ENCODE results near the gene SDK1. TPM values are rescaled to one million over a fixed set of nuclear protein-coding genes. Genes with fewer than 3 reads are reported as not detected.

Gene SDK1
- polyA plus RNA-seq, 4 donors, result 0.27 to 5.0 (median 2.1) TPM; not detected in 1

- H3K27me3 ChIP-seq (ENCODE audit: control insufficient read depth in 3 of 3, insufficient read depth in 3 of 3, low read length in 3 of 3), result no peaks in the 10 kb centered on the region
- DNase-seq (no peak), FAIRE-seq (no peak)
- 54 to 67% (median 64%) methylated on average over 4 of the region's 4 CpGs for WGBS, 3 donors
- H3K4me3 ChIP-seq (ENCODE audit: low read depth in 1 of 3, low read length in 3 of 3), result no peak overlapping the region
- H3K4me1 ChIP-seq (ENCODE audit: control insufficient read depth in 3 of 3, insufficient read depth in 2 of 3, low read depth in 1 of 3, low read length in 2 of 3), result no peaks in the 10 kb centered on the region
- H3K36me3 ChIP-seq (ENCODE audit: control insufficient read depth in 3 of 3, insufficient read depth in 2 of 3, low read depth in 1 of 3, low read length in 3 of 3), result no peaks in the 10 kb centered on the region
- no peak overlapping the region for H3K27ac ChIP-seq (ENCODE audit: low read depth in 1 of 3, low read length in 2 of 3)
- no peaks in the 10 kb centered on the region for H3K9me3 ChIP-seq (ENCODE audit: control insufficient read depth in 2 of 2, insufficient read depth in 1 of 2, low read depth in 1 of 2, low read length in 1 of 2)
Measured at GRCh38 chr7:3893789-3894153, 592.7 kb downstream of the SDK1 start.

DNA sequence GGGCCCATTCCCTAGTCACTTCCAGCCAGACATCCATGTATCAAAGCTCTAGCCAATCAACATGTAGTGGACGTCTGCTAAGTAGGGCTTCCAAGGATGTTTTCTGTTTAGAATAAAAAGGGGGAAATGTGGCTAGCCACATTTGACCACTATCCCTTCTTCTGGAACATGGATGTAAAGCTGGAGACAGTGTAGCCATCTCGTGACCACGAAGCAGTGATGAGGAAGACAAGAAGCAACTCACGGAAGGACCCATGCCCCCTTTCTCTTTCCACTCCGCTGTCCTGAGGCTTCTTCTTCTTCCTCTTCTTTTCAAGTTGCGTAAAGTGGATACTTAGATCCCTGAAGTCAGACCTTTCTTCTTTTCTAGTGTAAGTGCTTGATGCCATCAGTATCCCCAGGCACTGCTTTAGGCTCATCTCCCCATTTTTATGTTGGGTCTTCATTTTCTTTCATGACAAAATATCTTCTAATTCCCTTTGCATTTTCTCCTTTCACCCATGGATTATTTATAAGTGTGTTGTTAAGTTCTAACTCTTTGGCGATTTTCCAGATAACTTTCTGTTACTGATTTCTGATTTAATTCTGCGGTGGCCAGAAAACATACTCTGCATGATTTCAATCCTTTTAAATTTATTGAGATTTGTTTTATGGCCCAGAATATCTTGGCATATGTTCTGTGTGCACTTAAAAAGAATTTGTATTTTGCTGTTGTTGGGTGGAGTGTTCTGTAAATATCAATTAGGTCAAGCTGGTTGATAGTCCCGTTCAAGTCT is 594.5 kb downstream of the SDK1 start:
- H3K4me3 ChIP-seq (ENCODE audit: low read depth in 1 of 3, low read length in 3 of 3), result no peak overlapping the region
- H3K27me3 ChIP-seq (ENCODE audit: control insufficient read depth in 3 of 3, insufficient read depth in 3 of 3, low read length in 3 of 3), result no peaks in the 10 kb centered on the region
- WGBS, 3 donors, result 77 to 81% (median 78%) methylated on average over 9 of the region's 9 CpGs
- H3K9me3 ChIP-seq (ENCODE audit: control insufficient read depth in 2 of 2, insufficient read depth in 1 of 2, low read depth in 1 of 2, low read length in 1 of 2), result no peaks in the 10 kb centered on the region
- FAIRE-seq (no peak), DNase-seq (no peak)
- no peaks in the 10 kb centered on the region for H3K4me1 ChIP-seq (ENCODE audit: control insufficient read depth in 3 of 3, insufficient read depth in 2 of 3, low read depth in 1 of 3, low read length in 2 of 3)
- no peak overlapping the region for H3K27ac ChIP-seq (ENCODE audit: low read depth in 1 of 3, low read length in 2 of 3)
- no peaks in the 10 kb centered on the region for H3K36me3 ChIP-seq (ENCODE audit: control insufficient read depth in 3 of 3, insufficient read depth in 2 of 3, low read depth in 1 of 3, low read length in 3 of 3)

DNA sequence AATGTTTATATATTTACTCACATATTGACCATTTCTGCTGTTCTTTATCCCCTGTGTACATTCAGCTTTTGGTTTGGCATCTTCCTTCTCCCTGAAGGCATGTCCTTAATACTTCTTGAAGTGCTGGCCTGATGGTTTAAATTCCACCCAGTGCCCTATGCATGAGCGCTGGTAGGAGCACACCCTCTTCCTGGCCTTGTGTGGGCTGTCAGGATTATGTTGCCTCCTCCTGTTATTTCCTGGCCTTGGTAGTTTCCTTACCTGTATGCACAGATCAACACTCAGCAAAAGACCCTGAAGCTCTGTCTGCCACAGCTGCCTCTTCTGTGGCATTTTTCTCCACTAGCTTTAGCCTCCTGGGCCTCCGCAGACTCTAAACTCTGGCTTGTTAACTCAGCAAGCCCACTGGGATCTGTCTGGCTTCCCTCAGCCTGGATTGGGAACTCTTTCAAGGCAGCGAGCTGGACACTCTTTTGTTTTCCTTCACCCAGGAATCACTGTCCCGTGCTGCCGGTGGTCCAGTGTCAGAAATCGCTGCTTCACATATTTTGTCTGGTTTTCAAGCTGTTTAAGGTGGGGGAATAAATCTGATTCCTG is 595.2 kb downstream of the SDK1 start:
- H3K27me3 ChIP-seq (ENCODE audit: control insufficient read depth in 3 of 3, insufficient read depth in 3 of 3, low read length in 3 of 3), result no peaks in the 10 kb centered on the region
- no peaks in the 10 kb centered on the region for H3K36me3 ChIP-seq (ENCODE audit: control insufficient read depth in 3 of 3, insufficient read depth in 2 of 3, low read depth in 1 of 3, low read length in 3 of 3)
- H3K9me3 ChIP-seq (ENCODE audit: control insufficient read depth in 2 of 2, insufficient read depth in 1 of 2, low read depth in 1 of 2, low read length in 1 of 2), result no peaks in the 10 kb centered on the region
- no peak overlapping the region for H3K4me3 ChIP-seq (ENCODE audit: low read depth in 1 of 3, low read length in 3 of 3)
- WGBS, 3 donors, result 78 to 92% (median 80%) methylated on average over 6 of the region's 6 CpGs
- no peaks in the 10 kb centered on the region for H3K4me1 ChIP-seq (ENCODE audit: control insufficient read depth in 3 of 3, insufficient read depth in 2 of 3, low read depth in 1 of 3, low read length in 2 of 3)
- FAIRE-seq (no peak), DNase-seq (no peak)
- H3K27ac ChIP-seq (ENCODE audit: low read depth in 1 of 3, low read length in 2 of 3), result peak overlapping the region in 1 of 3 donors; percentile 12

GRCh38 chr7:3897430-3898372 is 596.6 kb downstream of the SDK1 start:
- peak; percentile 37 to 59 for DNase-seq
- Histone ChIP-seq H3K27ac (ENCODE audit: low read depth in 1 of 3, low read length in 2 of 3) (no peak overlapping the region), H3K9me3 (ENCODE audit: control insufficient read depth in 2 of 2, insufficient read depth in 1 of 2, low read depth in 1 of 2, low read length in 1 of 2) (no peaks in the 10 kb centered on the region), H3K36me3 (ENCODE audit: control insufficient read depth in 3 of 3, insufficient read depth in 2 of 3, low read depth in 1 of 3, low read length in 3 of 3) (no peaks in the 10 kb centered on the region), H3K4me3 (ENCODE audit: low read depth in 1 of 3, low read length in 3 of 3) (no peak overlapping the region), H3K27me3 (ENCODE audit: control insufficient read depth in 3 of 3, insufficient read depth in 3 of 3, low read length in 3 of 3) (no peaks in the 10 kb centered on the region), H3K4me1 (ENCODE audit: control insufficient read depth in 3 of 3, insufficient read depth in 2 of 3, low read depth in 1 of 3, low read length in 2 of 3) (no peaks in the 10 kb centered on the region)
- WGBS, 3 donors, result 67 to 72% (median 69%) methylated on average over 10 of the region's 10 CpGs
- peak; percentile 91 for FAIRE-seq

DNA sequence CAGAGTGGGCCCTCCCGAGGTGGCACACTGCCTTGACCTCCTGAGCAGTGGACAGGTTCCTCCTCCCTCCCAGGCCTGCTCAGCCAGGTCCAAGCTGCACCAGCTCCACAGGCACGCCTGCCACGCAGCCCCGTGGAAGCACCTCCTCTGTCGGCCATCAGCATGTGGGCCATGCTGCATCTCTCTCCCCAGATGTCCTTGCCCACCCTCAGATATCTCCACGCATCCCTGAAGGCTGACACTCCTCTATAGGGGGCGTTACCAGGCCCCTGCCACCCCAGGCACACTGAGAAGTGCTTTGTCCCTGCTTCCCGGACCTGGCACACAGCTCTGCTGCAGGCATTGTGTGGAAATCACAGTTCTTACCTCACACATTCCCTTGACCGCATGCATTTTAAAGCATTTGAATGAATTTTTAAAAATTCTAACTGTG is 598.5 kb downstream of the SDK1 start:
- no peaks in the 10 kb centered on the region for H3K4me1 ChIP-seq (ENCODE audit: control insufficient read depth in 3 of 3, insufficient read depth in 2 of 3, low read depth in 1 of 3, low read length in 2 of 3)
- no peak for FAIRE-seq
- H3K27ac ChIP-seq (ENCODE audit: low read depth in 1 of 3, low read length in 2 of 3), result no peak overlapping the region
- H3K9me3 ChIP-seq (ENCODE audit: control insufficient read depth in 2 of 2, insufficient read depth in 1 of 2, low read depth in 1 of 2, low read length in 1 of 2), result no peaks in the 10 kb centered on the region
- H3K27me3 ChIP-seq (ENCODE audit: control insufficient read depth in 3 of 3, insufficient read depth in 3 of 3, low read length in 3 of 3), result no peaks in the 10 kb centered on the region
- no peak overlapping the region for H3K4me3 ChIP-seq (ENCODE audit: low read depth in 1 of 3, low read length in 3 of 3)
- WGBS, 3 donors, result 77 to 87% (median 82%) methylated on average over 9 of the region's 9 CpGs
- no peak for DNase-seq
- H3K36me3 ChIP-seq (ENCODE audit: control insufficient read depth in 3 of 3, insufficient read depth in 2 of 3, low read depth in 1 of 3, low read length in 3 of 3), result no peaks in the 10 kb centered on the region

- Histone ChIP-seq H3K36me3 (ENCODE audit: control insufficient read depth in 3 of 3, insufficient read depth in 2 of 3, low read depth in 1 of 3, low read length in 3 of 3) (no peaks in the 10 kb centered on the region), H3K9me3 (ENCODE audit: control insufficient read depth in 2 of 2, insufficient read depth in 1 of 2, low read depth in 1 of 2, low read length in 1 of 2) (peaks cover 0 to 10% of the 10 kb centered on the region in 2 donors), H3K27me3 (ENCODE audit: control insufficient read depth in 3 of 3, insufficient read depth in 3 of 3, low read length in 3 of 3) (no peaks in the 10 kb centered on the region), H3K27ac (ENCODE audit: low read depth in 1 of 3, low read length in 2 of 3) (no peak overlapping the region), H3K4me3 (ENCODE audit: low read depth in 1 of 3, low read length in 3 of 3) (no peak overlapping the region), H3K4me1 (ENCODE audit: control insufficient read depth in 3 of 3, insufficient read depth in 2 of 3, low read depth in 1 of 3, low read length in 2 of 3) (no peaks in the 10 kb centered on the region)
- FAIRE-seq (no peak), DNase-seq (no peak)
- 93 to 95% (median 93%) methylated on average over 19 of the region's 19 CpGs for WGBS, 3 donors
Measured at GRCh38 chr7:3908153-3908552, 607.1 kb downstream of the SDK1 start.

DNA sequence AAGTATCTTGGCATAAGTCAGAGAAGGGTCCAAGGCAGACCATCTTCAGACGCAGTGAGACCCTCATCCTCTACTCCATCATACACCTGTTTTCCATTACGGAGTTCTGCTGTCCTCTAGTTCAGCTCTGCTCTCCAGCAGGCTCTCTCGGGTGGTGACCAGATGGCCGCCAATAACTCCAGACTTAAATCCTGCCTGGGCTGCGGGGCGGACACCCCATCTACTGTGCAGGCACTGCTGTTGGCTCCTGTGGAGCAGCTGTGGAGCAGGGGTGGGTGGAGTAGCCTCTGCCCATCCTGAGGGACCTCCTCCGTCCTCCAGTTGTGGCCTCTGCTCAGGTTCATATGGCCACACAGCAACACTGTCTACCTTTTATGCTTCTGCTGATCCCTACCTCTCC is 608.1 kb downstream of the SDK1 start:
- FAIRE-seq, result no peak
- no peak overlapping the region for H3K4me3 ChIP-seq (ENCODE audit: low read depth in 1 of 3, low read length in 3 of 3)
- 86 to 93% (median 92%) methylated on average over 7 of the region's 7 CpGs for WGBS, 3 donors

DNA sequence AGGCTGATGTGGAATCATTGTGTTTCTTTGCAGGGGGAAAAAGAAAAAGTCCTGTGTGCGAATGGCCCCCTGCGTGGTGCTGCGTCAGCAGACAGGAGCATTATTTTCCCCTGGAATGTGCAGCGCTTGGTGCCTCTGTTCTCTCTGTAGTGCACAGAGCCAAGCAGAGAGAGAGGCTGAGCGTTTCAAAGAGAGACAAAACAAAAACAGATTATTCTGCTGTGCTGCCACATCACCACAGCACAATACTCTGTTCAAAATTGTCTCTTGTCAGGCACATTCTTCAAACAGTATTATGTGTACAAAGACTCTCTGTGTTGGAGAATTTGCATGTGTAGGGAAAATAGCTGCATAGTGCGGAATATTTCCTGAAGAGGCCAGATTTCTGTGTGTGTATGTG is 609.0 kb downstream of the SDK1 start:
- Histone ChIP-seq H3K27me3 (ENCODE audit: control insufficient read depth in 3 of 3, insufficient read depth in 3 of 3, low read length in 3 of 3) (no peaks in the 10 kb centered on the region), H3K27ac (ENCODE audit: low read depth in 1 of 3, low read length in 2 of 3) (no peak overlapping the region), H3K36me3 (ENCODE audit: control insufficient read depth in 3 of 3, insufficient read depth in 2 of 3, low read depth in 1 of 3, low read length in 3 of 3) (no peaks in the 10 kb centered on the region), H3K4me3 (ENCODE audit: low read depth in 1 of 3, low read length in 3 of 3) (no peak overlapping the region), H3K9me3 (ENCODE audit: control insufficient read depth in 2 of 2, insufficient read depth in 1 of 2, low read depth in 1 of 2, low read length in 1 of 2) (peaks cover 0 to 10% of the 10 kb centered on the region in 2 donors), H3K4me1 (ENCODE audit: control insufficient read depth in 3 of 3, insufficient read depth in 2 of 3, low read depth in 1 of 3, low read length in 2 of 3) (no peaks in the 10 kb centered on the region)
- DNase-seq (no peak), FAIRE-seq (no peak)
- 87 to 88% (median 88%) methylated on average over 6 of the region's 6 CpGs for WGBS, 3 donors

More for the DNA sequence above, 608.1 kb downstream of the SDK1 start:
- H3K27me3 ChIP-seq (ENCODE audit: control insufficient read depth in 3 of 3, insufficient read depth in 3 of 3, low read length in 3 of 3), result no peaks in the 10 kb centered on the region
- DNase-seq, result no peak
- H3K4me1 ChIP-seq (ENCODE audit: control insufficient read depth in 3 of 3, insufficient read depth in 2 of 3, low read depth in 1 of 3, low read length in 2 of 3), result no peaks in the 10 kb centered on the region
- H3K36me3 ChIP-seq (ENCODE audit: control insufficient read depth in 3 of 3, insufficient read depth in 2 of 3, low read depth in 1 of 3, low read length in 3 of 3), result no peaks in the 10 kb centered on the region
- no peak overlapping the region for H3K27ac ChIP-seq (ENCODE audit: low read depth in 1 of 3, low read length in 2 of 3)
- peaks cover 0 to 10% of the 10 kb centered on the region in 2 donors for H3K9me3 ChIP-seq (ENCODE audit: control insufficient read depth in 2 of 2, insufficient read depth in 1 of 2, low read depth in 1 of 2, low read length in 1 of 2)

Measured in small intestine (tissue), 7 donors.